Upper lobe of right lung (tissue), 1 donor: ENCODE measurements around the gene CLCF1. TPM values are rescaled to one million over a fixed set of nuclear protein-coding genes. Genes with fewer than 3 reads are reported as not detected.

Experiments used
- ATAC-seq: fragments of 200-7000 bp; cut with Tn5 transposase; one replicate; pipeline ENCODE4 v1.9.1; 2020; ENCODE audit warnings: mild to moderate bottlenecking, moderate library complexity
- DNase-seq: peaks from one replicate; pipeline ENCODE4 v3.0.0-alpha.2; 2020
- H3K27ac ChIP-seq: fragments of 200-600 bp; one replicate; pipeline ENCODE4 v1.8.0; 2022
- H3K27me3 ChIP-seq: fragments of 200-600 bp; one replicate; pipeline ENCODE4 v1.8.0; 2022; ENCODE audit warnings: mild to moderate bottlenecking
- H3K36me3 ChIP-seq: fragments of 200-600 bp; one replicate; pipeline ENCODE4 v1.8.0; 2022
- H3K4me1 ChIP-seq: fragments of 200-600 bp; one replicate; pipeline ENCODE4 v1.8.0; 2022
- H3K4me3 ChIP-seq: fragments of 200-600 bp; one replicate; pipeline ENCODE4 v1.8.0; 2022; ENCODE audit warnings: mild to moderate bottlenecking
- H3K9me3 ChIP-seq: fragments of 200-600 bp; one replicate; pipeline ENCODE4 v1.8.0; 2022
- CTCF ChIP-seq: fragments of 200-600 bp; IDR thresholded peaks from one replicate; pipeline ENCODE4 v1.8.0; 2022; ENCODE audit warnings: antibody characterized with exemption
- intact Hi-C: fragments of 100-400 bp; cut with DNase I; formaldehyde crosslinking; loops from one replicate; pipeline ENCODE4 v1.11.0; 2022
- total RNA-seq: library from RNA; stranded (reverse); fragmentation: NEBNext Ultra II Directional; extraction: Animal tissue kit (Norgen Biotek cat#: 25700); gene quantifications from one replicate; pipeline ENCODE4 v1.2.1, GENCODE V29; 2021
- donor health status: DM: no; HTN: yes; CAD: no; lungs with severe emphysema.

The CLCF1 gene
- total RNA-seq, 1 donor from 2014 or later: 4.0 TPM

- no peak for DNase-seq
- TF ChIP-seq CTCF: no peak
These were observed 8.0 kb upstream of the CLCF1 start for GRCh38 chr11:67381244-67381972.

GRCh38 chr11:67379061-67380058, 6.0 kb upstream of the CLCF1 start:
- ATAC-seq (no peak), DNase-seq (no peak)
- H3K27me3 ChIP-seq: no peaks in the 10 kb centered on the region
- H3K4me1 ChIP-seq: peaks cover 13% of the 10 kb centered on the region
- H3K4me3 ChIP-seq: no peak overlapping the region
- no peaks in the 10 kb centered on the region for H3K9me3 ChIP-seq
- intact Hi-C loops: no loop called here
- TF ChIP-seq CTCF: no peak
- no peaks in the 10 kb centered on the region for H3K36me3 ChIP-seq
- H3K27ac ChIP-seq: no peak overlapping the region

More at GRCh38 chr11:67381244-67381972, 8.0 kb upstream of the CLCF1 start:
- H3K27ac ChIP-seq: peak overlapping the region; percentile 11
- peaks cover 9% of the 10 kb centered on the region for H3K4me1 ChIP-seq
- no peaks in the 10 kb centered on the region for H3K36me3 ChIP-seq
- intact Hi-C loops: no loop called here
- H3K4me3 ChIP-seq: no peak overlapping the region
- no peaks in the 10 kb centered on the region for H3K9me3 ChIP-seq
- H3K27me3 ChIP-seq: no peaks in the 10 kb centered on the region
- ATAC-seq: peak; percentile 57

GRCh38 chr11:67378544-67378943, 5.1 kb upstream of the CLCF1 start:
- H3K36me3 ChIP-seq: no peaks in the 10 kb centered on the region
- DNase-seq (no peak), ATAC-seq (no peak)
- no peaks in the 10 kb centered on the region for H3K9me3 ChIP-seq
- H3K27me3 ChIP-seq: no peaks in the 10 kb centered on the region
- H3K4me1 ChIP-seq: peaks cover 19% of the 10 kb centered on the region
- intact Hi-C loops: no loop called here
- no peak overlapping the region for H3K4me3 ChIP-seq
- no peak overlapping the region for H3K27ac ChIP-seq
- no peak for TF ChIP-seq CTCF

- no peaks in the 10 kb centered on the region for H3K9me3 ChIP-seq
- no peaks in the 10 kb centered on the region for H3K27me3 ChIP-seq
- no peak for DNase-seq
- intact Hi-C loops: no loop called here
- H3K27ac ChIP-seq: no peak overlapping the region
- no peaks in the 10 kb centered on the region for H3K36me3 ChIP-seq
- H3K4me1 ChIP-seq: peaks cover 17% of the 10 kb centered on the region
- ATAC-seq: no peak
- no peak overlapping the region for H3K4me3 ChIP-seq
- no peak for TF ChIP-seq CTCF
These were observed 3.7 kb upstream of the CLCF1 start for GRCh38 chr11:67376873-67377808.
